ENCODE data around the gene LRRC46. TPM values are rescaled to one million over a fixed set of nuclear protein-coding genes. Genes with fewer than 3 reads are reported as not detected.
A peak's percentile ranks its signal among the peaks of the same experiment; 100 is the strongest.

LRRC46 gene
- total RNA-seq, 2 donors from 2014 or later: 0.20 to 0.21 TPM

GRCh38 chr17:47819475-47819874 is 12.0 kb upstream of the LRRC46 start:
- Histone ChIP-seq H3K4me3 (no peak overlapping the region), H3K27me3 (no peaks in the 10 kb centered on the region), H3K9me3 (no peaks in the 10 kb centered on the region), H3K27ac (peak overlapping the region; percentile 76), H3K9ac (ENCODE audit: low read depth in 2 of 2, low read length in 2 of 2) (no peak overlapping the region), H3K36me3 (peaks cover 9% of the 10 kb centered on the region), H3K4me1 (no peaks in the 10 kb centered on the region)
- no peak for TF ChIP-seq CTCF (IDR thresholded peaks at IDR 0.05)
- DNase-seq: no peak
- intact Hi-C loops (cut with DNase I): no loop called here

GRCh38 chr17:47820033-47820789 is 11.3 kb upstream of the LRRC46 start:
- intact Hi-C loops (cut with DNase I): no loop called here
- peak overlapping the region; percentile 80 to 84 for H3K9ac ChIP-seq (ENCODE audit: low read depth in 2 of 2, low read length in 2 of 2)
- peak; percentile 85 for DNase-seq
- peaks cover 9% of the 10 kb centered on the region for H3K36me3 ChIP-seq
- H3K4me1 ChIP-seq: no peaks in the 10 kb centered on the region
- H3K27ac ChIP-seq: peak overlapping the region; percentile 76
- H3K4me3 ChIP-seq: peak overlapping the region; percentile 64
- H3K27me3 ChIP-seq: no peaks in the 10 kb centered on the region
- no peaks in the 10 kb centered on the region for H3K9me3 ChIP-seq
- TF ChIP-seq CTCF (IDR thresholded peaks at IDR 0.05): no peak

GRCh38 chr17:47821031-47821423 is 10.4 kb upstream of the LRRC46 start:
- H3K9me3 ChIP-seq: no peaks in the 10 kb centered on the region
- H3K4me1 ChIP-seq: no peaks in the 10 kb centered on the region
- peaks cover 9% of the 10 kb centered on the region for H3K36me3 ChIP-seq
- peak overlapping the region; percentile 76 for H3K27ac ChIP-seq
- H3K27me3 ChIP-seq: no peaks in the 10 kb centered on the region
- intact Hi-C loops (cut with DNase I): no loop called here
- H3K9ac ChIP-seq (ENCODE audit: low read depth in 2 of 2, low read length in 2 of 2): peak overlapping the region; percentile 80 to 84
- DNase-seq: no peak
- peak overlapping the region; percentile 64 for H3K4me3 ChIP-seq
- TF ChIP-seq CTCF (IDR thresholded peaks at IDR 0.05): no peak

GRCh38 chr17:47821424-47822391 is 9.8 kb upstream of the LRRC46 start, which contains the start of gene OSBPL7:
TSS of gene OSBPL7 (minus strand) at chr17:47821794. CDS start at chr17:47820278, 1,516 bp downstream.
- no peaks in the 10 kb centered on the region for H3K9me3 ChIP-seq
- no peak for TF ChIP-seq CTCF (IDR thresholded peaks at IDR 0.05)
- peak within 1 kb of the TSS; percentile 80 to 84 for H3K9ac ChIP-seq (ENCODE audit: low read depth in 2 of 2, low read length in 2 of 2)
- no peaks in the 10 kb centered on the region for H3K4me1 ChIP-seq
- no peaks in the 10 kb centered on the region for H3K27me3 ChIP-seq
- peak; percentile 82 for DNase-seq
- H3K27ac ChIP-seq: peak within 1 kb of the TSS; percentile 76
- intact Hi-C loops (cut with DNase I): no loop called here
- H3K4me3 ChIP-seq: peak within 1 kb of the TSS; percentile 64
- H3K36me3 ChIP-seq: peaks cover 13% of the 10 kb centered on the region

GRCh38 chr17:47822785-47823184 is 8.7 kb upstream of the LRRC46 start:
- no peaks in the 10 kb centered on the region for H3K4me1 ChIP-seq
- intact Hi-C loops (cut with DNase I): no loop called here
- H3K27ac ChIP-seq: no peak overlapping the region
- no peaks in the 10 kb centered on the region for H3K9me3 ChIP-seq
- no peak for DNase-seq
- no peak overlapping the region for H3K9ac ChIP-seq (ENCODE audit: low read depth in 2 of 2, low read length in 2 of 2)
- peaks cover 13% of the 10 kb centered on the region for H3K36me3 ChIP-seq
- no peak for TF ChIP-seq CTCF (IDR thresholded peaks at IDR 0.05)
- no peaks in the 10 kb centered on the region for H3K27me3 ChIP-seq
- no peak overlapping the region for H3K4me3 ChIP-seq

Data from colonic mucosa (tissue), 4 donors.